IMR-90 (cell line): Measurements from ENCODE around the gene TFEB. TPM values are rescaled to one million over a fixed set of nuclear protein-coding genes. Genes with fewer than 3 reads are reported as not detected.

Experiments
- ATAC-seq: fragments of 200-7000 bp; cut with Tn5 transposase; 2 replicates; pipeline ENCODE4 v1.9.1; 2020; ENCODE audit warnings: low read depth, mild to moderate bottlenecking, moderate library complexity
- BruUV-seq: library from RNA; stranded (reverse); fragments of 400-500 nt; replicated peaks from 2 replicates; lab custom pipeline; 2021; lab: Mats Ljungman, UMichigan
- CTCF ChIA-PET: fragments of 300-600 bp; formaldehyde crosslinking; extraction: SDS; loops from one replicate; lab custom pipeline; 2021; ENCODE audit warnings: antibody characterized with exemption; lab: Yijun Ruan, JAX
- POLR2A ChIA-PET: fragments of 300-600 bp; sonication (Branson Sonifier 250); formaldehyde crosslinking; loops from one replicate; lab custom pipeline; 2022; ENCODE audit warnings: antibody characterized with exemption; ENCODE audit not compliant: unreplicated experiment; lab: Charles Lee
- DNase-seq: peaks from one replicate; pipeline ENCODE4 v3.0.0; 2013
- H2AFZ ChIP-seq: replicated peaks from 2 replicates; pipeline ENCODE3; 2013; ENCODE audit warnings: low read length, mild to moderate bottlenecking; ENCODE audit not compliant: poor library complexity
- H2AK5ac ChIP-seq: 2 replicates; pipeline ENCODE4 v1.6.1; 2013; ENCODE audit warnings: low read depth, low read length, inconsistent platforms
- H2AK9ac ChIP-seq: replicated peaks from 2 replicates; pipeline ENCODE3; 2013; ENCODE audit warnings: mild to moderate bottlenecking, low read depth, low read length, moderate library complexity; ENCODE audit not compliant: poor library complexity
- H2BK120ac ChIP-seq: 2 replicates; pipeline ENCODE4 v1.6.1; 2013; ENCODE audit warnings: low read depth, low read length, inconsistent platforms
- H2BK15ac ChIP-seq: 3 replicates; pipeline ENCODE4 v1.6.1; 2013; ENCODE audit warnings: low read depth, low read length, inconsistent platforms
- H2BK20ac ChIP-seq: 2 replicates; pipeline ENCODE4 v1.6.1; 2013; ENCODE audit warnings: low read depth, mild to moderate bottlenecking, inconsistent platforms, low read length, moderate library complexity
- H2BK5ac ChIP-seq: 2 replicates; pipeline ENCODE4 v1.6.1; 2013; ENCODE audit warnings: mild to moderate bottlenecking, low read depth, low read length, inconsistent platforms; ENCODE audit not compliant: poor library complexity, severe bottlenecking
- H3K14ac ChIP-seq: replicated peaks from 2 replicates; pipeline ENCODE4 v1.6.1; 2013; ENCODE audit warnings: low read depth, low read length, inconsistent platforms
- H3K18ac ChIP-seq: 2 replicates; pipeline ENCODE4 v1.6.1; 2013; ENCODE audit warnings: low read depth, low read length, control low read depth
- H3K23ac ChIP-seq: 2 replicates; pipeline ENCODE4 v1.6.1; 2013; ENCODE audit warnings: low read depth, low read length, inconsistent platforms
- H3K27ac ChIP-seq: 2 replicates; pipeline ENCODE4 v1.5.1; 2013; ENCODE audit warnings: mild to moderate bottlenecking, control low read depth, low read length; ENCODE audit not compliant: insufficient read depth
- H3K27me3 ChIP-seq: 2 replicates; pipeline ENCODE4 v1.6.1; 2013; ENCODE audit warnings: low read length; ENCODE audit not compliant: control insufficient read depth, insufficient read depth
- H3K36me3 ChIP-seq: 2 replicates; pipeline ENCODE4 v1.6.1; 2013; ENCODE audit warnings: low read length, mixed read lengths; ENCODE audit not compliant: control insufficient read depth, insufficient read depth
- H3K4ac ChIP-seq: 2 replicates; pipeline ENCODE4 v1.6.1; 2013; ENCODE audit warnings: low read depth, low read length, inconsistent platforms
- H3K4me1 ChIP-seq: 2 replicates; pipeline ENCODE4 v1.6.1; 2013; ENCODE audit warnings: low read length, mixed read lengths; ENCODE audit not compliant: control insufficient read depth, insufficient read depth
- H3K4me2 ChIP-seq: 2 replicates; pipeline ENCODE4 v1.6.1; 2013; ENCODE audit warnings: low read depth, mild to moderate bottlenecking, control low read depth, low read length, moderate library complexity
- H3K4me3 ChIP-seq: 2 replicates; pipeline ENCODE4 v1.5.1; 2013; ENCODE audit warnings: low read depth, mild to moderate bottlenecking, control low read depth, low read length, moderate library complexity; ENCODE audit not compliant: insufficient read depth
- H3K56ac ChIP-seq: 2 replicates; pipeline ENCODE4 v1.6.1; 2013; ENCODE audit warnings: low read length, inconsistent platforms; ENCODE audit not compliant: insufficient read depth; ENCODE audit errors: extremely low read depth
- H3K79me1 ChIP-seq, 2 experiments: 2 replicates each; pipeline ENCODE4 v1.6.1; 2013; ENCODE audit warnings: low read length in 2 of 2, inconsistent platforms in 1 of 2, low read depth in 1 of 2
- H3K9ac ChIP-seq: 2 replicates; pipeline ENCODE4 v1.6.1; 2013; ENCODE audit warnings: low read depth, low read length, control low read depth
- H3K9me1 ChIP-seq: 2 replicates; pipeline ENCODE4 v1.6.1; 2013; ENCODE audit warnings: low read length, inconsistent platforms; ENCODE audit not compliant: insufficient read depth
- H3K9me3 ChIP-seq: 2 replicates; pipeline ENCODE4 v1.6.1; 2013; ENCODE audit warnings: low read length; ENCODE audit not compliant: control insufficient read depth, insufficient read depth
- H4K20me1 ChIP-seq: 2 replicates; pipeline ENCODE4 v1.6.1; 2013; ENCODE audit warnings: low read length, inconsistent platforms; ENCODE audit not compliant: insufficient read depth
- H4K5ac ChIP-seq: 2 replicates; pipeline ENCODE4 v1.6.1; 2013; ENCODE audit warnings: mild to moderate bottlenecking, low read depth, low read length, control low read depth
- H4K8ac ChIP-seq, 2 experiments: 2 replicates each; pipeline ENCODE4 v1.6.1; 2013; ENCODE audit warnings: low read depth in 2 of 2, low read length in 2 of 2, control low read depth in 1 of 2, inconsistent platforms in 1 of 2
- H4K91ac ChIP-seq: 2 replicates; pipeline ENCODE4 v1.6.1; 2013; ENCODE audit warnings: low read depth, low read length, inconsistent platforms; ENCODE audit not compliant: insufficient read depth
- BHLHE40 ChIP-seq: fragments of 150-350 bp; IDR thresholded peaks from 2 replicates; pipeline ENCODE4 v1.6.1; 2016; ENCODE audit warnings: mild to moderate bottlenecking, low read depth, low read length
- CEBPB ChIP-seq: IDR thresholded peaks from 2 replicates; pipeline ENCODE4 v1.6.1; 2012; ENCODE audit warnings: low read depth, low read length, improper control_type of control experiment
- CHD1 ChIP-seq: IDR thresholded peaks from 2 replicates; pipeline ENCODE4 v1.6.1; 2012; ENCODE audit warnings: low read depth, low read length, improper control_type of control experiment
- CTCF ChIP-seq: conservative IDR thresholded peaks from 2 replicates; pipeline ENCODE4 v1.5.1; 2012; ENCODE audit warnings: mild to moderate bottlenecking, low read depth, low read length, improper control_type of control experiment
- FOS ChIP-seq: fragments of 150-350 bp; IDR thresholded peaks from 2 replicates; pipeline ENCODE4 v1.6.1; 2016; ENCODE audit warnings: low read depth, low read length
- MAZ ChIP-seq: IDR thresholded peaks from 2 replicates; pipeline ENCODE4 v1.6.1; 2012; ENCODE audit warnings: low read depth, mild to moderate bottlenecking, low read length, improper control_type of control experiment, moderate library complexity, borderline replicate concordance
- MXI1 ChIP-seq: IDR thresholded peaks from 2 replicates; pipeline ENCODE4 v1.6.1; 2012; ENCODE audit warnings: low read depth, mild to moderate bottlenecking, low read length, moderate library complexity, borderline replicate concordance
- POLR2A ChIP-seq: IDR thresholded peaks from 2 replicates; pipeline ENCODE4 v1.6.1; 2012; ENCODE audit warnings: mild to moderate bottlenecking, low read depth, low read length
- RCOR1 ChIP-seq: IDR thresholded peaks from 2 replicates; pipeline ENCODE4 v1.6.1; 2012; ENCODE audit warnings: mild to moderate bottlenecking, low read length, improper control_type of control experiment; ENCODE audit not compliant: insufficient replicate concordance
- RFX5 ChIP-seq: IDR thresholded peaks from 2 replicates; pipeline ENCODE4 v1.8.0; 2012; ENCODE audit warnings: low read depth, mild to moderate bottlenecking, low read length, moderate library complexity
- SMC3 ChIP-seq: fragments of 150-350 bp; IDR thresholded peaks from 2 replicates; pipeline ENCODE4 v1.6.1; 2016; ENCODE audit warnings: low read depth, mild to moderate bottlenecking, antibody characterized with exemption, low read length, moderate library complexity
- WGBS, 2 experiments: methylation state at CpG; one replicate each; pipeline versions ENCODE4 v1.1.5 to v1.1.7; 2013; ENCODE audit warnings: missing lambda C conversion rate in 2 of 2; ENCODE audit not compliant: insufficient read length in 1 of 2; ENCODE audit errors: extremely low coverage in 2 of 2; 5-methylcytosine and 5-hydroxymethylcytosine counted together
- dilution Hi-C: fragments of 300-500 bp; cut with HindIII; formaldehyde crosslinking; loops from one replicate; pipeline ENCODE4 v1.14.3; 2018; ENCODE audit warnings: low sequenced_read_pairs; ENCODE audit not compliant: unreplicated experiment
- in situ Hi-C: fragments of 300-500 bp; cut with MboI; formaldehyde crosslinking; loops from 3 replicates; pipeline ENCODE4 v1.14.3; 2019; ENCODE audit warnings: low sequenced_read_pairs, inconsistent platforms, mixed read lengths
- intact Hi-C: fragments of 100-400 bp; cut with micrococcal nuclease; formaldehyde crosslinking; loops from 2 replicates; pipeline ENCODE4 v1.10.0; 2022
- polyA plus RNA-seq, 3 experiments: library from polyadenylated mRNA; depleted of rRNA; stranded (reverse); fragments of >200 nt; gene quantifications; 2 replicates each; pipeline ENCODE4 v1.2.3, GENCODE V29; 2012; ENCODE audit warnings: low replicate concordance in 1 of 3
- total RNA-seq: library from RNA; depleted of rRNA; stranded (reverse); fragments of >200 nt; gene quantifications from 2 replicates; pipeline ENCODE4 v1.2.3, GENCODE V29; 2012

TFEB gene
- total and polyA plus RNA-seq, 2 of the 4 experiments (the other 2 are of a cell fraction) = 4.5 to 4.9 TPM

- H3K79me1 ChIP-seq = no peaks in the 10 kb centered on the region
- ATAC-seq = no peak
- H3K4me3 ChIP-seq = no peak overlapping the region
- dilution Hi-C loops (no loop called here), in situ Hi-C loops (no loop called here), intact Hi-C loops (no loop called here)
- no peak overlapping the region for H2AK9ac ChIP-seq
- H4K91ac ChIP-seq = no peak overlapping the region
- H2BK20ac ChIP-seq = no peak overlapping the region
- no peak overlapping the region for H3K4ac ChIP-seq
- H4K20me1 ChIP-seq = no peaks in the 10 kb centered on the region
- WGBS, 2 experiments = no CpG with 5 or more reads among the region's 5 CpGs
- no peak overlapping the region for H2AK5ac ChIP-seq
- H3K9ac ChIP-seq = no peak overlapping the region
- H3K56ac ChIP-seq = no peak overlapping the region
- no TSS peak for BruUV-seq
- no peak overlapping the region for H3K18ac ChIP-seq
- no peaks in the 10 kb centered on the region for H3K36me3 ChIP-seq
- no peak for DNase-seq
- no peaks in the 10 kb centered on the region for H3K4me1 ChIP-seq
- no peak overlapping the region for H2AFZ ChIP-seq
- H2BK5ac ChIP-seq = no peak overlapping the region
- H3K27me3 ChIP-seq = peaks cover 31% of the 10 kb centered on the region
- H4K5ac ChIP-seq = no peak overlapping the region
- no peak overlapping the region for H3K27ac ChIP-seq
- CTCF ChIA-PET = no interaction called here
- TF ChIP-seq BHLHE40 (no peak), MAZ (no peak), SMC3 (no peak), POLR2A (no peak), MXI1 (no peak), CEBPB (no peak), FOS (no peak), CHD1 (no peak), RCOR1 (no peak), CTCF (no peak), RFX5 (no peak)
- H3K9me3 ChIP-seq = peaks cover 2% of the 10 kb centered on the region; the same call in 1 of the 2 replicates
- H2BK15ac ChIP-seq = no peak overlapping the region
- H3K14ac ChIP-seq = no peak overlapping the region
- no peak overlapping the region for H2BK120ac ChIP-seq
- no peaks in the 10 kb centered on the region for H3K9me1 ChIP-seq
- POLR2A ChIA-PET = no interaction called here
- no peak overlapping the region for H4K8ac ChIP-seq
- no peak overlapping the region for H3K4me2 ChIP-seq
- no peak overlapping the region for H3K23ac ChIP-seq
Measured at GRCh38 chr6:41671376-41671775, 64.0 kb downstream of the TFEB start.
